HG02884 (cell line): ENCODE data around the gene FGF12.

Experiments
- ATAC-seq: cut with Tn5 transposase; IDR thresholded peaks from one replicate; pipeline ENCODE4 v1.9.1; 2021; ENCODE audit warnings: mild to moderate bottlenecking, moderate library complexity; ENCODE audit not compliant: unreplicated experiment

Gene FGF12

DNA sequence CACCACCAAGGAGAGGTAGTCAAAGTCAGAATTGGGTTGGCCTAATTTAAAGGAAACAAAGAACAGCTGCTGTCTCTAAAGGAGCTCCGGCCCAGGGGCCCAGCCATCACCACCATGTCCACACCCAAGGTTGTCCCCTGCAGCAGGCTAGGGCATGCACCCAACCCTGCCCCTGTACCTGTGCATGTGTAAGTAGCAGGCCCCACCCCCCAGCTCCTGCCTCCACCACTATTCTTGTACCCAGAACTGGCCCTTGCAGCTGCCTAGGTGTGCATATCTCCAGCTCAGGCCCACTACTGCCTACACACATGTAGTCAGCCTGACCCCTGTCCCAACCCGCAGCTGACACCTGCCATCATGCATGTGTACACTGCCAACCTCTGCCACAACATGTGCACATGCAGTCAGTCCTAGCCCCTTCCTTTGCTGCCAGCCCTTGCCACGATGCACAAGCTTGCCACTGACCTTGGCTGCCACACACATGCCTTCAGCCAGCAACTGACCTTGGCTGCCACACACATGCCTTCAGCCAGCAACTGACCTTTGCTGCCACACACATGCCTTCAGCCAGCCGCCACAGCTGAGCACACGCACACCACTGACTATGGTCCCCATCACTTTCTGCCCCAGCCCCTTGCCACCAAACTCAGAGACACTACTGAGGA lies 39.7 kb downstream of the FGF12 start:
- ATAC-seq = no peak

DNA sequence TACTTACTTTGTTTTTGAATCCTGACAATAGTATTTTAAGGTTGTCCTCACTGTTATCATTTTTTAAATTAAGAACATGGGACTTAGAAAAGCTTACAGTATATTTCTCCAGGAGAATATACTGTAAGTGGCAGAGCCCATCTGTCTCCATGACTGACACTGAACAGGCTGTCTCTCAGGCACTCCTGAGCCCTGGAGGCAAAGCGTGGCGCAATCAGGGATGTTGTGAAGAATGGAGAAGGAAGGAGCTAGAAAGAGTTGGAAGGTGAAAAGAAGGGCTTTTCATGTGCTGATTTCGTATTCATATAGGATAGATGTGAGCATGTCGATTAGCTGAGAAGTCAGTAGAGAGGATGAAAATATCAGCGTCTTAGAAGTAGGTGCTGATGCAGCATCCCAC lies 41.5 kb downstream of the FGF12 start:
- no peak for ATAC-seq

GRCh38 chr3:192684151-192684550 lies 43.2 kb downstream of the FGF12 start:
- no peak for ATAC-seq

- ATAC-seq = peak; percentile 84
These were observed 51.2 kb downstream of the FGF12 start for GRCh38 chr3:192675958-192676649.

DNA sequence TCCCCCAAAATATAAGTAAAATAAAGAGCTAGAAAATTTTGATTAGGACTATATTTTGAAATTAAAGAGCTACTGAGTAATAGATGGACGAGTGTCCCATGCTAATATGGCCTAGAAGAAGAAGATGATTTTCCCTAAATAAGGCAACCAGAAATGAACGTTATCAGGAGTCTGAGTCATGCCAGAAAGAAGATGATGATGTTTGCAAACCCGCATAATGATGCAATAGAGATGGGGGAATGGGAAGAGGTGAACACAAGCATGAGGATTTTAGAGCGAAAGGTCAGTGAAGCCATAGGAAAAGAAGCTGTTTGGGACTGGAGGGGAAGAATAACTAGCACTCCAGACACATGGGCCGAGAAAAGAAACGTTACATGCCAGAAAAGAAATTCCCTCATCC lies 71.7 kb downstream of the FGF12 start:
- ATAC-seq = no peak

GRCh38 chr3:192655040-192655439 lies 72.3 kb downstream of the FGF12 start:
- no peak for ATAC-seq

DNA sequence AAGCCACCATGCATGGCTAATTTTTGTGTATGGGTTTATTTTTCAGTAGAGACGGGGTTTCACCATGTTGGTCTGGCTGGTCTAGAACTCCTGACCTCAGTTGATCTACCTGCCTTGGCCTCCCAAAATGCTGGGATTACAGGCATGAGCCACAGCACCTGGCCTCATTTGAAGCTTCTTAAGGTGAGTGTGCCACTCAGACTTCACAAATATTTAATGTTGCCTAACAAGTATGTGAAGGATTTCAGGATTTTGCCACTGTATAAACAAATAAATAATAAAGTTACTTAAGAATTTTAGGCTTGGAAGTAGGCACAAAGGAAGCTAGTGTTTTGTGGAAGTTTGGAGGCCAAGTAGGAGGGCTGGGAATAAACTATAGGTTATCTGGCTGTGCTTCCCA lies 73.5 kb downstream of the FGF12 start:
- ATAC-seq = no peak

DNA sequence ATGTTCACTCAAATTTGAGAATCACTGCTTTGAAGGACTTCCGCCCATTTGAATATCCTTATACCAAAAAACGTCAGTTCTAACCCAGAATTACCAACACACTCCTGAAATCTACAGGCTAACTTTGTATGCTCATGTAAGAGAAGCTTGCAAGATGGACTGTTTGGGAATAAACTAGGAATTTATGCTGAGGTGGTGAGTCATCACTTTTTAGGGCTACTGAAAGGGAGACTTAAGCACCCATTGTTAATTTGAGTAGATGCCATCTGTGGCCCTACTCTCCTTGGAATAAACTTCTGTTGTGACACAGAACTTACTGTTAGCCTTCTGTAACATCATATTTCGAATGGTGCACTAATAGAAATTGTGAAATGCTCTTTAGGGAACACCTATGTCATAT lies 74.6 kb downstream of the FGF12 start:
- ATAC-seq = no peak

DNA sequence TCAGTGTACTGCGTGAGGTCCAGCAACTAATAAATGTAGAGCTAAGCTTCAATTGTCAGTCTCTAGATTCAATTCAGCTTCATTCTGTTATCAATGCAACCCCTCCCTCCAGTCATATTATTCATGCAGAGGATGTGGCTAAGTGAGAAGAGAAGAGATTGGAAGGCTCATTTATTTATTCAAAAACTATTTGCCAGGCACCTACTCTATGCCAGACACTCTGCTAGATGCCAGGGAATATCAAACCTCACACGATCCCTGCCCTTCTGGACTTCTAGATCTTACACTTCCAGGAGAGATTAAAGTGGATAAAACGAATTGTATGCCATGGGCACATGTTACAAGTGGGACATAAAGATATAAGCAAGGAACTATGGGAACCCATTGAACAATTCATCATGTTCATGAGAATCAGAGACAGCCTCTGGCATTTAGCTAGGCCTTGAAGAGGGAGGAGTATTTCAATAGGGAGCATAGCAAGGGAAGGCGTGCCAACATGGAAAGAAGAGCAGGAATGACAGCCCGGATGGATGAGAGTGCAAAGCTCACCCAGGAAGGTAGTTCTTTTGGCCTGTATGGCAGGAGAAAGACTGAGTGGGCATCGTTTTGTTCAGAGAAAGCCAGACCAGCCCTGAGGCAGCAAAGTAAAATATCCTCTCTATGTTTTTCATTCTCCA lies 75.4 kb downstream of the FGF12 start:
- no peak for ATAC-seq

GRCh38 chr3:192645437-192645836 lies 81.9 kb downstream of the FGF12 start:
- ATAC-seq = no peak

GRCh38 chr3:192642651-192643050 lies 84.7 kb downstream of the FGF12 start:
- no peak for ATAC-seq

GRCh38 chr3:192641919-192642318 lies 85.4 kb downstream of the FGF12 start:
- no peak for ATAC-seq

DNA sequence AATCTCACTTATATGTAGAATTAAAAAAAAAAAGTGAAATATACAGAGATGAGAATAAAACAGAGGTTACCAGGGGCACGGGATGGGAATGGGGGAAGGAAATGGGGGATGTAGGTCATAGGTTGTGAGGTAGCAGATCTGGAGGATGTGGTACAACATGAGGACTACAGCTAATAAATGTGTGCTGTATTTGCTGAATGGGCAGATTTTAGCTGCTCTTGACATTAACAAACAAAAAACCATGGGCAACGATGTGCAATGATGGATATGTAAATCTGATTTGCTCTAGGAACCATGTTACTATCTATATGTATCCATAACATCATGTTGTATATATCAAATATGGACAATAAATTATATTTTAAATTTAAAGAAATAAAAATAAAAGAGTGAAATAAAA lies 87.4 kb downstream of the FGF12 start:
- no peak for ATAC-seq

- ATAC-seq = no peak
These were observed 89.5 kb downstream of the FGF12 start for GRCh38 chr3:192637803-192638202.

DNA sequence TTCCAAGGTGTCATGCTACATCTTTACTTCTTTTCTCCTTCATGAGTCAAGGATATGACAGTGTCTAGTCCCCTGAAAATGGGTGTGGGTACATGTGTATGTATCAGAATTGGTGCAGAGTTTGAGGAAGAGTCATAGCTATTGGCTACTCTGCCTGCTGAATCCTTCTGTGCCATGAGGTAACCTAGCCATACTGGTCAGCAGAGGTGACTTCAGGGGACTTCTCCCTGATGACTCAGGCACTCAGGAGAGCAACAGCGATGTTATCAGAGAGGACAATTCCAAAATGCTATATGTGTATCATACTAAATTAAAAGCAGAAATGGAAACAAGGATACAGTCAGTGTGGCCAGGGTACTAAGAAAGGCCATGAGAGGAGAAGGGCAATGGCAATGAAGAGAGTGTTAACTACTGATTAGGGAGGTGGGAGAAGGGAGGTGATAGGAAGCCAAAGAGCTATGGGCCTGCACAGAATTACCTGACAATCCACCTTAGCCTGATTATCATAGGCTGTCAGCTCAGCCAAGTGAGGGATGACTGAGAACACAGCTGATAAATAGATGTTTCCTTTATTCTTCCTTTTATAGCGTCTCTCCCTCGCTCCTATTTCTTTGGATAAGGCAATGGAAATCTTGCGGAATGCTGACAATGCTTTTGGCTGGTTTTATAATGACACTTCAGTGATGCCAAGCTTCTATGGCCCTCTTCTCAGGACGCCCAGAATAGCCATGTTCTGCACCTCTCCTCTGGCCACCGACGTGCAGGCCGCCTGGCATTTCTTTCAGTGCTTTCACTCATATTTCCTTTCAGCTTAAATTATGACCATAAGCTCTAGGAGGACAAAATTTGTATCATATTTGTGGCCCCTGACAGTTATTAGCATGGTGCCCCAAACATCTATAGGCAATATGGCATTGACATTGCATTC lies 90.6 kb downstream of the FGF12 start:
- no peak for ATAC-seq

- no peak for ATAC-seq
These were observed 97.9 kb downstream of the FGF12 start for GRCh38 chr3:192629429-192629828.

DNA sequence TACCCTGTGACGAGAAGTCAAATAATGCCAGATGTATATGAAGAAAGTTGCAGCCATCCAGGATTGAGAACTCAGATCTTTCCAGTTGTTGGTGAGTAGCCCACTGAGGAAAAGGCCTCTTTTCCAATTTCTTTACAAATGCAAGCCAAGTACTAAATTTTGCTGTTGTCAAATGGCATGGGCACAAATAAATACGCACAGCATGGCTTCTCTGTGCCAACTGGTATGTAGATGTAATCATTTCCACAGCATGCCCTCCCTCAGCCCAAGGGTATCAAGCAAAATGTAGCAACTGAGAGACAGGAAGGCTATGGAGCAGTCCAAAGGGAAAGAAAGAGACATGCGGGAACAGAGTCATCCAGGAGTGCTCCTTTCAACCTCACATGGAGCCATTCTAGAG lies 105.4 kb downstream of the FGF12 start:
- ATAC-seq = no peak

GRCh38 chr3:192620275-192620674 lies 107.1 kb downstream of the FGF12 start:
- no peak for ATAC-seq

DNA sequence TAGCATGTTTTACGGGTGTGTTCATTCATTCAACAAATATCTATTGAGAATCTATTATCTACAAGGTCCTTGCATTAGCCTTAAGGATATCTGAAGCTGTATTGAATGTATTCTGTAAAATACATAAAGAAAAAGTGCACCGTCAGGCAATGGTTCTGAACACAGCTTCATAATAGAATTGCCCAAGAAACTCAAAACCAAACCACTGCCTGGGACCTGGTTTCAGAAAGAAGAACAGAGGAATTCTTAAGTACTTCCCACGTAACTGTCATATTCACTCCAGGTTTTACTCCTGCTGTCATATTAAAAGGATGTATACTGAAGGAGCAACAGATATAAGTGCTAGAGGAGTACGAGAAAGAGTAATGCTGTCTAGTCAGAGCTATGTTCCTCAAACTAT lies 115.9 kb downstream of the FGF12 start:
- ATAC-seq = no peak

- no peak for ATAC-seq
These were observed 118.4 kb downstream of the FGF12 start for GRCh38 chr3:192608726-192609600.
